Nephron progenitor cell (in vitro differentiated cells): ENCODE results near the gene P2RX3.

Experiments used
- DNase-seq: peaks from one replicate; pipeline ENCODE4 v3.0.0; 2021
- H3K27ac Mint-ChIP-seq: 2 replicates; pipeline ENCODE4 v1.8.0; 2021; ENCODE audit warnings: mild to moderate bottlenecking, moderate library complexity, mixed read lengths
- H3K27me3 Mint-ChIP-seq: 2 replicates; pipeline ENCODE4 v1.8.0; 2021; ENCODE audit warnings: mild to moderate bottlenecking, low read depth, mixed read lengths; ENCODE audit not compliant: poor library complexity
- H3K36me3 Mint-ChIP-seq: 2 replicates; pipeline ENCODE4 v1.8.0; 2021; ENCODE audit warnings: low read depth, mixed read lengths
- H3K4me1 Mint-ChIP-seq: 2 replicates; pipeline ENCODE4 v1.8.0; 2021; ENCODE audit warnings: mixed read lengths
- H3K4me3 Mint-ChIP-seq: 2 replicates; pipeline ENCODE4 v1.8.0; 2021; ENCODE audit warnings: mild to moderate bottlenecking, moderate library complexity, mixed read lengths
- H3K9me3 Mint-ChIP-seq: 2 replicates; pipeline ENCODE4 v1.8.0; 2021; ENCODE audit warnings: mild to moderate bottlenecking, moderate library complexity, mixed read lengths
- TF ChIP-seq, protein P1 (sequence below): fragments of 200-600 bp; sonication (generic); IDR thresholded peaks from 2 replicates; pipeline ENCODE4 v1.5.0; 2021; ENCODE audit warnings: antibody characterized with exemption

The P2RX3 gene

DNA sequence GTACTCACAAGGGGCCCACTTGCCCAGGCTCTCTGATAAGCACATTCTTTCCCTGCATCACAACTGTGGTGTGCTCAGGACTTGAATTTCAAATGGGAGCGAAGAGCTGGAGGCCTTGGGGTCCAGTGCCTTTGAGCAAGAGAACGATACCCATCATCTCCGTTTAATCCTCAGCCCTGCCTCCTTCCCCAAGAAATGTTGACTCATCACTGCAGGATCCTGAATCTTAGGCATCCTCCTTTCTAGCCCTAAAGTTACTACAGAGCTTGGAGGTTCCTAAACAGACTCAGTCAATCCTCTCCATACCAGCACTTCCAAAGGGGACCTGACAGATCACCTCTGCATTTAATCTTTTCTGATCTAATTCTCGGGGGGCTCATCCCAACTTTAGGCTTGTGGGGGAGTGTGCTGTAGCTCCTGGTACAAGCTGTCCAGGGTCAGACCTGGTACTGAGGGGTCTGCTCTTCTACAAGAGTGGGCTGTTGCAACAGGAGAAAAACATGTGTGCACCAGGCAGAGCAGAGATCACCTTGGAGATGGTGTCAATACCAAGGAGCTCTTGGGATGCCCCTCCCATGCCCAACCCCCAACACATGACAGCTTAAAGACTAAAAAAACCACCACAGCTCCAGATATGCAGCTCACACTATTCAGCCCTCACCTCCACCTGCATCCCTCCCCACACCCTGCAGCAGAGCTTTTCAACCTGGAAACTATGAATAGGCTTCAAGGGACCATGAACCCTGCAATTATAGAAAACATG is 56.2 kb downstream of the P2RX3 start:
- H3K36me3 Mint-ChIP-seq = no peaks in the 10 kb centered on the region
- H3K4me3 Mint-ChIP-seq = no peak overlapping the region
- H3K4me1 Mint-ChIP-seq = no peaks in the 10 kb centered on the region
- peaks cover 22% of the 10 kb centered on the region for H3K27me3 Mint-ChIP-seq
- no peaks in the 10 kb centered on the region for H3K9me3 Mint-ChIP-seq
- H3K27ac Mint-ChIP-seq = no peak overlapping the region
- TF ChIP-seq, protein P1, sequence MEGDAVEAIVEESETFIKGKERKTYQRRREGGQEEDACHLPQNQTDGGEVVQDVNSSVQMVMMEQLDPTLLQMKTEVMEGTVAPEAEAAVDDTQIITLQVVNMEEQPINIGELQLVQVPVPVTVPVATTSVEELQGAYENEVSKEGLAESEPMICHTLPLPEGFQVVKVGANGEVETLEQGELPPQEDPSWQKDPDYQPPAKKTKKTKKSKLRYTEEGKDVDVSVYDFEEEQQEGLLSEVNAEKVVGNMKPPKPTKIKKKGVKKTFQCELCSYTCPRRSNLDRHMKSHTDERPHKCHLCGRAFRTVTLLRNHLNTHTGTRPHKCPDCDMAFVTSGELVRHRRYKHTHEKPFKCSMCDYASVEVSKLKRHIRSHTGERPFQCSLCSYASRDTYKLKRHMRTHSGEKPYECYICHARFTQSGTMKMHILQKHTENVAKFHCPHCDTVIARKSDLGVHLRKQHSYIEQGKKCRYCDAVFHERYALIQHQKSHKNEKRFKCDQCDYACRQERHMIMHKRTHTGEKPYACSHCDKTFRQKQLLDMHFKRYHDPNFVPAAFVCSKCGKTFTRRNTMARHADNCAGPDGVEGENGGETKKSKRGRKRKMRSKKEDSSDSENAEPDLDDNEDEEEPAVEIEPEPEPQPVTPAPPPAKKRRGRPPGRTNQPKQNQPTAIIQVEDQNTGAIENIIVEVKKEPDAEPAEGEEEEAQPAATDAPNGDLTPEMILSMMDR = no peak
- no peak for DNase-seq

DNA sequence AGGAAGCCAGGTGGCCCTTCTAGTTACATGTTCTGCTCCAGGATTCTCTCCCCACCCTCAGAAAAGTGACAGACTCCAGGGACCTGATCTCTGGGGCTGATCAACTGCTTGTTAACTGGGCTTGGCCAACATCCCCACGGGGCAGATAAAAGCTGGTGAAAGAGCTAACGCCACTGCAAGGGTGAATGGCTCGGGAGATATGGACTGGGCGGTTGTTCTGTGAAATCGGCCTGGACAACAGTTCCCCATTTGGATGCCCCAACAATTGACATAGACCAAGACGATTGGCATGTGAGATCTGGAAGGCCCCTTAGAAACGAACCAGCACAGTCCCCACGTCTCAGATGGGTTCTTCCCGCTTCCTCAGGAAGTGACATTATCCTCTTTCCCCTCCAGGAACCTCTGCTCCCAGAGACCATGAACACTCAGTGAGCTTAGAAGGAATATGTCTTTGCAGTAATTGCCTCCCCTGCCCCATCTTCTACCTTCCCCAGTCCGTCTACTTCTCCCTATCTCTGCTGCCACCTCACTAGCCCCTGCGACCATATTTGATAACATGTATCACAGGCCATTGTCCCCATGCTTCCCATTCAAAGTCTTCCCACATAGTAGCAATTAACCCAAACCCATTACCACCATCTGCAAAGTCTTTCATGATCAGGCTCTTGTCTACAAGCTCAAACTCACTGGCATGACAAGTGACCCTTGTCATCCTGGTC is 57.9 kb downstream of the P2RX3 start:
- H3K36me3 Mint-ChIP-seq = no peaks in the 10 kb centered on the region
- no peak for DNase-seq

DNA sequence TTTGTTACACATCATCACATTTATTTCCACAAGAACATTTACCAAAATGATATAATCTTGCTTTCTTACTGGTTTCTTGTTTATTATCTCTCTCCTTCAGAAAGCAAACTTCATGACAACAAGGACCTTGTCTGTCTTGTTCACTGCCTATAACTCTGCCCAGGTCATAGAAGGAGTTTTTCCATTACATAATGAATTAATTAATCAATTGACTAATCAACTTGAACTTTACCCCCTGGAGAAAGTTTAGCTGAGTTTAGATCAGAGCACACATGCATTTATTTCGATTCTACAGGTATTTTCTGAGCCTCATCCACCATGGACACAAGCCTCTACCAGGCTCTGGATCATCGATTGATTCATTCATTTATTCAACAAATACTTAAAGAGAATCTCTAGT is 58.6 kb downstream of the P2RX3 start:
- no peaks in the 10 kb centered on the region for H3K9me3 Mint-ChIP-seq
- no peak for DNase-seq
- TF ChIP-seq, protein P1 = no peak
- no peaks in the 10 kb centered on the region for H3K4me1 Mint-ChIP-seq
- H3K27me3 Mint-ChIP-seq = peaks cover under 1% of the 10 kb centered on the region
- H3K4me3 Mint-ChIP-seq = no peak overlapping the region
- H3K27ac Mint-ChIP-seq = no peak overlapping the region
- no peaks in the 10 kb centered on the region for H3K36me3 Mint-ChIP-seq

More for the DNA sequence above, 57.9 kb downstream of the P2RX3 start:
- H3K4me3 Mint-ChIP-seq = no peak overlapping the region
- no peak overlapping the region for H3K27ac Mint-ChIP-seq
- no peaks in the 10 kb centered on the region for H3K4me1 Mint-ChIP-seq
- peaks cover 8% of the 10 kb centered on the region for H3K27me3 Mint-ChIP-seq
- no peaks in the 10 kb centered on the region for H3K9me3 Mint-ChIP-seq
- TF ChIP-seq, protein P1 = no peak

DNA sequence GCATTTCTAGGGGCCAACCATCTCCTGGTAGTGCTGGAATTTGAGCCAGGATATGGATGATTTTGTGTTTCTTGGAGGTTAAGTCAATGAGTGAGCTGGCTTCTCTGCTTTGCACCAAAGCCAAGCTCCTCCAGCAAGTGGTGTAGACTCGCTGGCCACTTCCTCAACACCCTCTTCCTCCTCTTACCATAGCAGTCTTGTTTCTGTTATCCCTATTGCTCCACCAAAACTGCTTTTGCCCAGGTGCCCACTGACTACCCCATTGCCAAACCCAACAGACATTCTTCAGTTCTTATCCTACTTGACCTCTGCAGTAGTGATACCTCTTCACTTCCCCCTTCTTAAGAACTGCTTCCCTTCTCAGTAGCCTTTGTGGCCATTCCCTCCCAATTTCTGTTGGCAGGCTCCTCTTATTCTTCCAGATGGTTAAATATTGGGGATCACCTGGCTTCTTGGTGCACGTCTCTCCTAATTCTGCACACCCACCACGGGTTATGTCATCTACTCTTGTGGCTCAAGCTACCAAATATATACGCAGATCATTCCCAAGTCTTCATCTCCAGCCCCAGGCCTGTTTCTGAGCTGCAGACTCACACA is 59.3 kb downstream of the P2RX3 start:
- H3K27ac Mint-ChIP-seq = no peak overlapping the region
- no peaks in the 10 kb centered on the region for H3K4me1 Mint-ChIP-seq
- no peak for DNase-seq
- H3K36me3 Mint-ChIP-seq = no peaks in the 10 kb centered on the region
- no peaks in the 10 kb centered on the region for H3K9me3 Mint-ChIP-seq
- H3K4me3 Mint-ChIP-seq = no peak overlapping the region
- TF ChIP-seq, protein P1 = no peak
- peaks cover 2% of the 10 kb centered on the region for H3K27me3 Mint-ChIP-seq

DNA sequence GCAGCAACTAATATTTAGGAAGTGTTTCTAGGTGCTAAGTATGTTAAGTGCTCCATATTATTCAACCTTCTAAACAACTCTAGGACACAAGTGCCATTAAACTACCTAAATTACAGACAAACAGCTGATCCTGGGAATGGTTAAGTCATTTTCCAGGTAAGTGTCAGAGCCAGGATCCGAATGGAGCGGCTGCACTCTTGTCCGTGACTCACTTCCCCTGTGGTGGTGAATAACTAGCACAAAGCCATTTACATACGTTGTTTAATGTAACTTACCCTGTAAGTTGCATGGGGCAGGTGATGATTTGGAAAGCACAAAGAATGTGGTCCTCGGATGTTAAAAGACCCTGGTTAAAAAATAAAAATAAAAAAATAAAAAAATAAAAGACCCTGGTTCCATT is 61.1 kb downstream of the P2RX3 start:
- no peaks in the 10 kb centered on the region for H3K9me3 Mint-ChIP-seq
- no peaks in the 10 kb centered on the region for H3K4me1 Mint-ChIP-seq
- no peak overlapping the region for H3K27ac Mint-ChIP-seq
- DNase-seq = no peak
- TF ChIP-seq, protein P1 = no peak
- H3K27me3 Mint-ChIP-seq = peaks cover 12% of the 10 kb centered on the region
- no peak overlapping the region for H3K4me3 Mint-ChIP-seq
- H3K36me3 Mint-ChIP-seq = no peaks in the 10 kb centered on the region
